SK-N-SH (cell line): ENCODE measurements around the gene TFEB. TPM values are rescaled to one million over a fixed set of nuclear protein-coding genes. Genes with fewer than 3 reads are reported as not detected.

Experiments used
- CTCF ChIA-PET: fragments of 300-600, 350-600 bp; formaldehyde crosslinking; extraction: SDS; loops from one replicate; lab custom pipeline; 2021; lab: Yijun Ruan, JAX
- POLR2A ChIA-PET: fragments of 350-600 bp; sonication (Branson Sonifier 250); formaldehyde crosslinking; extraction: SDS; loops from one replicate; lab custom pipeline; 2020; ENCODE audit warnings: antibody characterized with exemption, inconsistent platforms; lab: Yijun Ruan, JAX
- DNase-seq: peaks from one replicate; pipeline ENCODE4 v3.0.0; 2012
- H2AFZ ChIP-seq: fragments of 200-600 bp; sonication (generic); 2 replicates; pipeline ENCODE4 v1.8.1; 2016; ENCODE audit warnings: antibody characterized with exemption, mild to moderate bottlenecking, low read depth
- H3F3A ChIP-seq: fragments of 200-600 bp; sonication (generic); replicated peaks from 2 replicates; pipeline ENCODE3; 2016; ENCODE audit warnings: antibody characterized with exemption, mild to moderate bottlenecking; ENCODE audit not compliant: insufficient read depth
- H3K27ac ChIP-seq, 2 experiments: fragments of 200-500 bp in 1 of 2; fragments of 200-600 bp in 1 of 2; sonication (Bioruptor generic) in 1 of 2; sonication (generic), shearing (Covaris generic) in 1 of 2; 2 replicates each; pipeline versions ENCODE4 v1.5.1 to v1.6.1; 2014 to 2016; ENCODE audit warnings: low read depth in 2 of 2, inconsistent platforms in 1 of 2, low read length in 1 of 2, mild to moderate bottlenecking in 1 of 2, mixed read lengths in 1 of 2
- H3K27me3 ChIP-seq: fragments of 200-600 bp; sonication (generic), shearing (Covaris generic); 2 replicates; pipeline ENCODE4 v1.6.1; 2016; ENCODE audit warnings: mixed run types; ENCODE audit not compliant: insufficient read depth
- H3K36me3 ChIP-seq, 2 experiments: fragments of 200-500 bp in 1 of 2; fragments of 200-600 bp in 1 of 2; sonication (Bioruptor generic) in 1 of 2; sonication (generic) in 1 of 2; replicated peaks in 1 of 2; 2 replicates each; pipeline versions ENCODE3 to v1.5.1; 2014 to 2016; ENCODE audit warnings: low read length in 1 of 2, mild to moderate bottlenecking in 1 of 2; ENCODE audit not compliant: insufficient read depth in 2 of 2, control insufficient read depth in 1 of 2
- H3K4me1 ChIP-seq, 2 experiments: fragments of 200-500 bp in 1 of 2; fragments of 200-600 bp in 1 of 2; sonication (Bioruptor generic) in 1 of 2; sonication (generic), shearing (Covaris generic) in 1 of 2; 2 replicates each; pipeline versions ENCODE4 v1.5.1 to v1.6.1; 2014 to 2016; ENCODE audit warnings: low read depth in 1 of 2, low read length in 1 of 2, mixed run types in 1 of 2; ENCODE audit not compliant: insufficient read depth in 2 of 2, control insufficient read depth in 1 of 2
- H3K4me2 ChIP-seq: fragments of 200-600 bp; sonication (generic), shearing (Covaris generic); 2 replicates; pipeline ENCODE4 v1.6.1; 2017; ENCODE audit warnings: mixed run types
- H3K4me3 ChIP-seq, 2 experiments: fragments of 200-500 bp in 1 of 2; fragments of 200-600 bp in 1 of 2; sonication (Bioruptor generic) in 1 of 2; sonication (generic), shearing (Covaris generic) in 1 of 2; 2 replicates each; pipeline versions ENCODE4 v1.5.1 to v1.8.1; 2014 to 2016; ENCODE audit warnings: low read depth in 2 of 2, inconsistent platforms in 1 of 2, low read length in 1 of 2, mild to moderate bottlenecking in 1 of 2, mixed read lengths in 1 of 2, moderate library complexity in 1 of 2
- H3K79me2 ChIP-seq: fragments of 200-600 bp; sonication (generic); 2 replicates; pipeline ENCODE4 v1.8.1; 2017; ENCODE audit warnings: mild to moderate bottlenecking; ENCODE audit not compliant: insufficient read depth
- H3K9ac ChIP-seq: fragments of 200-600 bp; sonication (generic); 2 replicates; pipeline ENCODE4 v1.6.1; 2017; ENCODE audit warnings: mixed run types
- H3K9me2 ChIP-seq: fragments of 200-600 bp; sonication (generic); 2 replicates; pipeline ENCODE4 v1.6.1; 2017; ENCODE audit warnings: mixed run types
- H3K9me3 ChIP-seq: fragments of 200-600 bp; sonication (generic); 2 replicates; pipeline ENCODE4 v1.6.1; 2017; ENCODE audit warnings: mixed run types, mild to moderate bottlenecking, moderate library complexity
- H4K20me1 ChIP-seq: fragments of 200-600 bp; sonication (generic); 2 replicates; pipeline ENCODE4 v1.6.1; 2017; ENCODE audit warnings: mild to moderate bottlenecking, mixed run types; ENCODE audit not compliant: insufficient read depth
- CHD2 ChIP-seq: fragments of 150-350 bp; IDR thresholded peaks from 2 replicates; pipeline ENCODE4 v1.6.1; 2018; ENCODE audit warnings: low read length; ENCODE audit not compliant: partially characterized antibody
- EZH2phosphoT487 ChIP-seq: fragments of 200-600 bp; sonication (generic); IDR thresholded peaks from 2 replicates; pipeline ENCODE4 v1.6.1; 2017; ENCODE audit warnings: low read depth, mixed run types, mild to moderate bottlenecking, antibody characterized with exemption, moderate library complexity, borderline replicate concordance
- FOSL2 ChIP-seq: IDR thresholded peaks from 2 replicates; pipeline ENCODE4 v1.4.0; 2012; ENCODE audit warnings: low read depth, mild to moderate bottlenecking, moderate library complexity, borderline replicate concordance
- FOXJ3 ChIP-seq: sonication (generic); formaldehyde crosslinking; IDR thresholded peaks from 2 replicates; pipeline ENCODE4 v1.5.1; 2020; ENCODE audit warnings: mild to moderate bottlenecking, missing genetic modification reagents
- GATA2 ChIP-seq: sonication (generic); formaldehyde crosslinking; IDR thresholded peaks from 2 replicates; pipeline ENCODE4 v1.5.0; 2020; ENCODE audit warnings: mild to moderate bottlenecking, missing genetic modification reagents
- MAX ChIP-seq: IDR thresholded peaks from 2 replicates; pipeline ENCODE4 v1.4.0; 2012; ENCODE audit warnings: low read depth
- NRF1 ChIP-seq: IDR thresholded peaks from 2 replicates; pipeline ENCODE4 v1.6.1; 2012; ENCODE audit warnings: low read depth, mild to moderate bottlenecking, low read length
- PBX3 ChIP-seq: IDR thresholded peaks from 2 replicates; pipeline ENCODE4; 2012
- POLR2AphosphoS5 ChIP-seq: IDR thresholded peaks from 2 replicates; pipeline ENCODE4 v1.6.1; 2012; ENCODE audit warnings: low read depth, low read length
- RAD21 ChIP-seq: IDR thresholded peaks from 2 replicates; pipeline ENCODE4 v1.6.1; 2012; ENCODE audit warnings: mild to moderate bottlenecking, low read length
- RCOR1 ChIP-seq: fragments of 150-350 bp; IDR thresholded peaks from 2 replicates; pipeline ENCODE4 v1.6.1; 2017; ENCODE audit warnings: antibody characterized with exemption, low read length
- RFX5 ChIP-seq: IDR thresholded peaks from 2 replicates; pipeline ENCODE4 v1.6.1; 2012; ENCODE audit warnings: mild to moderate bottlenecking, improper control_type of control experiment, low read length
- SIN3A ChIP-seq: IDR thresholded peaks from 2 replicates; pipeline ENCODE4 v1.6.1; 2012; ENCODE audit warnings: low read depth, mild to moderate bottlenecking, low read length, moderate library complexity, borderline replicate concordance
- TAF1 ChIP-seq: IDR thresholded peaks from 2 replicates; pipeline ENCODE4 v1.6.1; 2012; ENCODE audit warnings: low read depth, mild to moderate bottlenecking, low read length, moderate library complexity, borderline replicate concordance
- TEAD4 ChIP-seq: IDR thresholded peaks from 2 replicates; pipeline ENCODE4 v1.4.0; 2012; ENCODE audit warnings: mild to moderate bottlenecking, borderline replicate concordance; ENCODE audit not compliant: insufficient read depth
- USF2 ChIP-seq: fragments of 150-350 bp; IDR thresholded peaks from 2 replicates; pipeline ENCODE4 v1.6.1; 2017; ENCODE audit warnings: antibody characterized with exemption, low read length, low read depth, borderline replicate concordance
- YY1 ChIP-seq: IDR thresholded peaks from 2 replicates; pipeline ENCODE4 v1.4.0; 2012; ENCODE audit warnings: low read depth, mild to moderate bottlenecking
- WGBS: methylation state at CpG from one replicate; pipeline ENCODE4 v1.1.6; 2017; ENCODE audit warnings: low lambda C conversion rate; 5-methylcytosine and 5-hydroxymethylcytosine counted together
- polyA plus RNA-seq, 3 experiments: library from polyadenylated mRNA; depleted of rRNA; stranded (reverse); fragments of >200 nt; gene quantifications; 2 replicates each; pipeline ENCODE4 v1.2.3, GENCODE V29; 2012
- TF ChIP-seq, protein P1 (sequence below): IDR thresholded peaks from 2 replicates; pipeline ENCODE4 v1.4.0; 2012; ENCODE audit warnings: low read depth, borderline replicate concordance
- TF ChIP-seq, protein P2 (sequence below): IDR thresholded peaks from 2 replicates; pipeline ENCODE4 v1.4.0; 2012; ENCODE audit warnings: low read depth, borderline replicate concordance

The TFEB gene
- polyA plus RNA-seq, 1 of the 3 experiments (the other 2 are of a cell fraction) = 6.2 TPM

DNA sequence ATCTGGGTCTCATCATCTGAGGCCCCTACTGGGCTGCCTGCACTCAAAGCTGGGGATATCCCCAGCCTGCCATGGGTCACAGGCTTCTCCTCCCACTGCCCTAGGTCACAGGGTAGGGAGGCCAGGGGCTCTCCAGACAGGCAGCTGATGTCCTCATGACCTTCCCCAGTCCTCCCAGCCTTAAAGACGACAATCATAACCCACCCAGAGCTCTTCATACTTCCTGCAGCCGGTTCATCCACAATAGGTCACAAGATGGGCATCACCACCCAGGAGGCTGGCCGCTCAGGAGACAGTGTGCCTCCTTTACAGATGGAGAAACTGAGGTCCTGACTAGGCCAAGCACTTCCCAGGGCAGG, 15.2 kb downstream of the TFEB start:
- POLR2A ChIA-PET = no interaction called here

More for the DNA sequence above, 15.2 kb downstream of the TFEB start:
- peaks cover 30% of the 10 kb centered on the region; the same call in 1 of the 2 replicates for H3K79me2 ChIP-seq
- H3F3A ChIP-seq = peaks cover under 1% of the 10 kb centered on the region
- TF ChIP-seq SIN3A = no peak
- TF ChIP-seq PBX3 = no peak
- no peak for TF ChIP-seq POLR2AphosphoS5
- no peak for TF ChIP-seq TAF1
- TF ChIP-seq MAX = no peak
- no peak for TF ChIP-seq EZH2phosphoT487
- no peak for TF ChIP-seq YY1
- no peak for TF ChIP-seq TEAD4
- no peak for TF ChIP-seq FOXJ3
- TF ChIP-seq CHD2 = no peak
- TF ChIP-seq, protein P1, sequence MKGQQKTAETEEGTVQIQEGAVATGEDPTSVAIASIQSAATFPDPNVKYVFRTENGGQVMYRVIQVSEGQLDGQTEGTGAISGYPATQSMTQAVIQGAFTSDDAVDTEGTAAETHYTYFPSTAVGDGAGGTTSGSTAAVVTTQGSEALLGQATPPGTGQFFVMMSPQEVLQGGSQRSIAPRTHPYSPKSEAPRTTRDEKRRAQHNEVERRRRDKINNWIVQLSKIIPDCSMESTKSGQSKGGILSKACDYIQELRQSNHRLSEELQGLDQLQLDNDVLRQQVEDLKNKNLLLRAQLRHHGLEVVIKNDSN = no peak
- TF ChIP-seq NRF1 = no peak
- no peak for TF ChIP-seq GATA2 (CRISPR knock-in tag)
- no peak for TF ChIP-seq RAD21
- no peak for TF ChIP-seq USF2
- TF ChIP-seq FOSL2 = no peak
- no peak for TF ChIP-seq RCOR1
- TF ChIP-seq, protein P2, sequence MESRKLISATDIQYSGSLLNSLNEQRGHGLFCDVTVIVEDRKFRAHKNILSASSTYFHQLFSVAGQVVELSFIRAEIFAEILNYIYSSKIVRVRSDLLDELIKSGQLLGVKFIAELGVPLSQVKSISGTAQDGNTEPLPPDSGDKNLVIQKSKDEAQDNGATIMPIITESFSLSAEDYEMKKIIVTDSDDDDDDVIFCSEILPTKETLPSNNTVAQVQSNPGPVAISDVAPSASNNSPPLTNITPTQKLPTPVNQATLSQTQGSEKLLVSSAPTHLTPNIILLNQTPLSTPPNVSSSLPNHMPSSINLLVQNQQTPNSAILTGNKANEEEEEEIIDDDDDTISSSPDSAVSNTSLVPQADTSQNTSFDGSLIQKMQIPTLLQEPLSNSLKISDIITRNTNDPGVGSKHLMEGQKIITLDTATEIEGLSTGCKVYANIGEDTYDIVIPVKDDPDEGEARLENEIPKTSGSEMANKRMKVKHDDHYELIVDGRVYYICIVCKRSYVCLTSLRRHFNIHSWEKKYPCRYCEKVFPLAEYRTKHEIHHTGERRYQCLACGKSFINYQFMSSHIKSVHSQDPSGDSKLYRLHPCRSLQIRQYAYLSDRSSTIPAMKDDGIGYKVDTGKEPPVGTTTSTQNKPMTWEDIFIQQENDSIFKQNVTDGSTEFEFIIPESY = no peak
- no peak for TF ChIP-seq RFX5
- H3K27ac ChIP-seq = no peak overlapping the region
- H3K9me3 ChIP-seq = no peaks in the 10 kb centered on the region
- CTCF ChIA-PET = interaction anchor here (1.0 to 2.2 kb wide), 5 partner anchors 14 to 352 kb away, joined by 3 to 8 read pairs (median 4); no protein-coding TSS in a partner anchor
- H3K36me3 ChIP-seq = no peaks in the 10 kb centered on the region
- no peak overlapping the region for H3K9ac ChIP-seq
- no peak for DNase-seq
- WGBS = 83% methylated on average over 3 of the region's 3 CpGs
- no peak overlapping the region for H3K4me2 ChIP-seq
- no peak overlapping the region for H2AFZ ChIP-seq
- peaks cover 6% of the 10 kb centered on the region; the same call in 1 of the 2 replicates for H4K20me1 ChIP-seq
- H3K27me3 ChIP-seq = no peaks in the 10 kb centered on the region
- H3K4me3 ChIP-seq = no peak overlapping the region
- H3K9me2 ChIP-seq = no peaks in the 10 kb centered on the region
- H3K4me1 ChIP-seq = peaks cover 28 to 39% of the 10 kb centered on the region in 2 experiments; a peak in 3 of 4 replicates
